Muscle of arm (tissue), 12 donors: ENCODE data around the gene COG5. TPM values are rescaled to one million over a fixed set of nuclear protein-coding genes. Genes with fewer than 3 reads are reported as not detected.
A peak's percentile ranks its signal among the peaks of the same experiment; 100 is the strongest.

ENCODE experiments used
- DNase-seq: peaks from one replicate; pipeline ENCODE4 v3.0.0-alpha.2; 2013
- polyA plus RNA-seq, 12 donors: library from polyadenylated mRNA; unstranded; fragments of 120-200 nt; gene quantifications; one replicate each; pipeline ENCODE4 v1.2.1, GENCODE V29; 2013; ENCODE audit not compliant: insufficient read length in 12 of 12

Gene COG5
- polyA plus RNA-seq, 12 donors, result 15.3 to 38.3 (median 30.3) TPM; not detected in 1

DNA sequence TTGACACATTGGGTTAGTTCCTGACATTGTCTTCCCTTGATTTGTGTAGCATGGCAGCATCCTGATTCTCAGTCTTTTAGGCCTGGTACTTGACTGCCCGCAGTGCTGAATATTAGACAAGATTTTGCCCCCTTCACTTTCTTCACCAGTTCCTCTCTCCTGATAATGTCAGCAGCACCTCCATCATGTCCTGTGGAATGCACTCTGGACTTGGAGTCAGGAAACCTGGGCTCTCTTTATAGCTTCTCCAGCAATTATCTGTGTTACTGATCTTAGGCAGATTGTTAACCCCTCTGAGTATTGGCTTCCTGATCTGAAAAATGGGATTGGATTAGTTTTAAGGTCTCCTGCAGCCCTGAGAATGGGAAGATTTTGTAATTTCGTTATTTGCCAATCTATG, 375.9 kb downstream of the COG5 start:
- DNase-seq, result no peak

DNA sequence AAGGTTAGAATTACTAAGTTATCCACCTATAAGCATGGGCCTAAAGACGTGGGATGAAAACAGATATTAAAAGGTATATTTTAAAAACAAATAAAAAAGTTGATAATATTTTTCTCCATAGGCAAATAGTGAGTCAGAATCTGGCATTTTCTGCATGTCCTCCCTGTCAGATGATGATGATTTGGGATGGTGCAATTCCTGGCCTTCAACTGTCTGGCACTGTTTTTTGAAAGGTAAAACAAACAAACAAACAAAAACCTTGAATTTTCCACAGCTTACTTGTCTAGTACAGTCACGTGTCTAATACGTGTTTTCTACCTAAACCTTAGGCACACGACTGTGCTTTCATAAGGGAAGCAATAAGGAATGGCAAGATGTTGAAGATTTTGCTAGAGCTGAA, 377.5 kb downstream of the COG5 start:
- DNase-seq, result no peak

DNA sequence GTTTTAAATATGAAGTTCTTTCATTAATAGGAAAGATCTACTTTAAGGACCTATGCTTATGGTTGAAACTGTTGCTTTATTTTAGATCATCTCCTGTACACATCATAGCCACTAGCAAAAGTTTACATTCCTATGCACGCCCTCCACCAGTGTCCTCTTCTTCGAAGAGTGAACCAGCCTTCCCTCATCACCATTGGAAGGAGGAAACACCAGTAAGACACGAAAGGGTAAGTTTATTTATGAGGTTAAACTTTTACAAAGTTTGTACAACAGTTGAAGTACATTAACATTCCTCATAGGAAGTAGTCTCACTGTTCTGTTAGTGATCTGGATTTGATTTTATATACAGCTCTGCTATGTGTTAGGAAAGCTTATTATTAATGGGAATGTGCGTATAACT, 378.0 kb downstream of the COG5 start:
- DNase-seq, result no peak

DNA sequence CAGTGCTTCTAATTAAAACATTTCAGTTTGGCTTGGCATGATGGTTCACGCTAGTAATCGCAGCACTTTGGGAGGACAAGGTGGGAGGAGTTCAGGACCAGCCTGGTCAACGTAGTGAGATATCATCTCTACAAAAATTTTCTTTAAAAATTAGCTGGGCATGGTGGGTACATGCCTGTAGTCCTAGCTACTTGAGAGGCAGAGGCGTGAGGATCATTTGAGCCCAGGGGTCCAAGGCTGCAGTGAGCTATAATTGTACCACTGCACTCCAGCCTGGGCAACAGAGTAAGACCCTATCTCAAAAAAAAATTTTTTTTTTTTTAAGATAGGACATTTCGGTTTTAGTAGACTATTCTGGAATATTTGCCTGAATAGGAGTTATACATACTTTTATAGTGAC, 382.5 kb downstream of the COG5 start:
- DNase-seq, result no peak

DNA sequence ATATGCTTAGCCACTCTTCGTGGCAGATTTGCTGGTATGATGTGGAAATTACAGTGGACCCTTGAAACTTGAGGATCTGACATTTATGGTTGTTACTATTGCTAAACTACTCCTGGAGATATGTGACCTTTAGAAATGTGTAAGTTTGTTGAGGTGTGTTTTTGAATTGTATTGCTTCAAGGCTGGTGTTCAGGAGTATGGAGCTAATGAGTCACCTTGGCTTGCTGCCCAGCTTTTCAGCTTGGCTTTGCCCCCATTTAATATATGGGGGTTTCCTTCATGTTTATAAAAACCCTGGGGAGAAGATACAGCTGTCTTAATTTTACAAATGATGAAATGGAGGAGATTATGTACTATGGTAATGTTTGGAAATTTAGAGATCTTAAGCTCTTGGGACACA, 383.3 kb downstream of the COG5 start:
- peak; percentile 38 for DNase-seq

DNA sequence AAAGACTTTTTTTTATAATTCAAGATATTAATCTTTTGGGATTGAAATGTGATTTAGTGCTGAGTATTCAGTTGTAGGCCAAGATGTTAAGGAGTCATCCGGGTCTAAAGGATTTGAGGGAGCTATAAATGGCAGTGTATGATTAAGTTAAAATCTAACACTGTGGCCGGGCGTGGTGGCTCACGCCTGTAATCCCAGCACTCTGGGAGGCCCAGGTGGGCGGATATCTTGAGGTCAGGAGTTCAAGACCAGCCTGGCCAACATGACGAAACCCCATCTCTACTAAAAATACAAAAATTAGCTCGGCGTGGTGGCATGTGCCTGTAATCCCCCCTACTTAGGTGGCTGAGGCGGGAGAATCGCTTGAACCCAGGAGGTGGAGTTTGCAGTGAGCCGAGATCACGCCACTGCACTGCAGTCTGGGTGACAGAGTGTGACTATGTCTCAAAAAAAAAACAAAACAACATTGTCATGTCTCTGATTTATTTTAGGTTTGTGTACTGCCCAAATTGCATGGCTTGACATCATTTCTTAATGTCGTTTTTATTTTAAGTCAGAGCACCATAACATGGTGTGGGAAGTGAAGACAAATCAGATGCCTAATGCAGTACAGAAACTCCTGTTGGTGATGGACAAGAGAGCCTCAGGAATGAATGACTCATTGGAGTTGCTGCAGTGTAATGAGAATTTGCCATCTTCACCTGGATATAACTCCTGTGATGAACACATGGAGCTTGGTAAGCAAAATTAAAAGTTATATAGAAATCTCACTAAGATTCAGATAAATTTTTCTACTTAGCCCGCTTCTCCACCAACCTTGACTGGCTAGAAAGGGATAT, 384.2 kb downstream of the COG5 start:
- DNase-seq, result no peak

DNA sequence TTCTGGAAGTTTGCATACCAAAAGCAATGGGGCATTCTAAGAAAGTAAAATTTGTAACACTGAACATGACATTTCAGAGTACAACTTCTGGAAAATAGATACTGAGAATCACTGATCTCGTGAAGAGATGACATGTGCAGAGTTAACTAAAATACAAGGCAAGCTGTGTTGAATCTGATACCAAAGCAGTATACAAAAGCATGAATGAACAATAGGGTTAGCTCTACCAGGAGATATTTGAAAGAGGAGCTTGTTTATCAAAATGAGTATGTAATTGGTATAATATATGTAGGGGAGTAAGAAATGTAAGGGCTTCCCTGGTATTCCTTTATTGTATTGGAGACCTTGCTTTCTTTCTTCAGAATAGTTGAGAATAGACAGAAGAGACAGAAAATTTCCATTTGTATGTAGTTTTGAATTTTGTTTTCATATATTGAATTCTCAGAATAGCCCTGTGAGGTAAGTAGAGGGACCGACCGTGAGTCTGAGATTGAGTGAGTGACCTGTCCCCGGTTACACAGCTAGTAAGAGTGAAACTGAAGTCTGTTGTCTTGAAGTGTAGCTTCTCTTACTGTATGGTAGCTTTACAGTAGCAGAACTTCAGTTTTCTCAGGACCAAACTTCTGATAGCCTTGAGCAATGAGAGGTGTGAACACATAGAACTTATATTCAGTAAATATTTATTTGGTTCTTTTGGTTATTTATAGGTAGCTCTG, 389.9 kb downstream of the COG5 start:
- no peak for DNase-seq

DNA sequence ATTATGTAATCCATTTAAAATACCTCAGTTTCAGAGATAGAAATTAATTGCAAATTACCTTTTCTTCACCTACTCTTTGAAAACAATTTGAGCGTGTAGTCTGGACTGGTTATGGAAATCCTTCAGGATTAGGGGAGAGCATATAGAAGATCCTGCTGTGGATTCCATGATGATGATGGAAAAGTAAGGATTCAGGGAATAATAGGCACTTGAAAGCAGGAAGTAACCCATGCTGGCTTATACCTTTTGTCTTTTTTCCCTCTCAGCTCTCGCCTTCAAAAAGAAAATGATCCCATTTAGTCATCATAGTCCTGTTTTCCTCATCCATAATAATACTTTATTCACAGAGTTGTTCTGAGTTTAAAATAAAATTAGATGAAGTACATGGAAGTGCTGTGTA, 390.5 kb downstream of the COG5 start:
- no peak for DNase-seq

DNA sequence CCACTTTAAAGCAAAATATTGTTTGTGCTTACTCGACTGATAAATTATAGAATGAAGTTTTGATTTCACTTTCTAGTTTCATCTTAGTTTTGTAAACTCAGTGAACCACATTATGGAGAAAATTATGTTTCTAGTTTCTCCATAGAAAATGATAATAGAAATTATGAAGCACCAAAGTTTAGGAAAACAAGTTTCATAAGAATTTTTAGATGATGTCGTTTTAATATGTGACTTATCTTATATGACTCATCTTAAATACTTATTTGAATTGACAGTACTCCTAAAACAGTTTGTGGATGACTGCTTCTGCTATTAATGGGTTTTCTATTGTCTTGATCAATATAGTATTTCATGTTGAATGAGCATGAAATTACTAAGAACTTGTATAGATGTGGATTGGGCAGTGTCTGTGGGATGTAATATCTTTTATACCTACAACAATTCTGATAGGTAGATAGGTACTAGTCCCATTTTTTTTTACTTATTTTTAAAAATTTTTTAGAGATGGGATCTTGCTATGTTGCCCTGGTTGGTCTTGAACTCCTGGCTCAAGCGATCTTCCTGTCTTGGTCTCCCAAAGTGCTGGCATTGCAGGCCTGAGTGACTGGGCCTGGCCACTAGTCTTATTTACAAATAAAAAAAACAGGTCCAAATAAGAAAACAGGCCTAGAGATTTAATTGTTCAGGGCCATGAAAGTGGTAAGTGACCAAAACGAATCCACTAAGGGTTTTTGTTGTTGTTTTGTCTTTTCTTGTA, 391.3 kb downstream of the COG5 start:
- DNase-seq, result no peak

DNA sequence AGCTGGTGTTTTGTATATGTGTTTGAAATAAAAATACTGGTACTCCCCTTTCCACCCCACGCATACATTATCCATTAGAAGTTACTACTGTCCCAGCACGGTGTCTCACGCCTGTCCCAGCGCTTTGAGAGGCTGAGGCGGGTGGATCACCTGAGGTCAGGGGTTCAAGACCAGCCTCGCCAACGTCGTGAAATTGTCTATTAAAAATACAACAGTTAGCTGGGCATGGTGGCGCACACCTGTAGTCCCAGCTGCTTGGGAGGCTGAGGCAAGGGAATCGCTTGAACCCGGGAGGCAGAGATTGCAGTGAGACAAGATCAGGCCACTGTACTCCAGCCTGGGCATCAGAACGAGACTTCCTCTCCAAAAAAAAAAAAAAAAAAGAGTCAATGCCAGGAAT, 392.2 kb downstream of the COG5 start:
- no peak for DNase-seq

DNA sequence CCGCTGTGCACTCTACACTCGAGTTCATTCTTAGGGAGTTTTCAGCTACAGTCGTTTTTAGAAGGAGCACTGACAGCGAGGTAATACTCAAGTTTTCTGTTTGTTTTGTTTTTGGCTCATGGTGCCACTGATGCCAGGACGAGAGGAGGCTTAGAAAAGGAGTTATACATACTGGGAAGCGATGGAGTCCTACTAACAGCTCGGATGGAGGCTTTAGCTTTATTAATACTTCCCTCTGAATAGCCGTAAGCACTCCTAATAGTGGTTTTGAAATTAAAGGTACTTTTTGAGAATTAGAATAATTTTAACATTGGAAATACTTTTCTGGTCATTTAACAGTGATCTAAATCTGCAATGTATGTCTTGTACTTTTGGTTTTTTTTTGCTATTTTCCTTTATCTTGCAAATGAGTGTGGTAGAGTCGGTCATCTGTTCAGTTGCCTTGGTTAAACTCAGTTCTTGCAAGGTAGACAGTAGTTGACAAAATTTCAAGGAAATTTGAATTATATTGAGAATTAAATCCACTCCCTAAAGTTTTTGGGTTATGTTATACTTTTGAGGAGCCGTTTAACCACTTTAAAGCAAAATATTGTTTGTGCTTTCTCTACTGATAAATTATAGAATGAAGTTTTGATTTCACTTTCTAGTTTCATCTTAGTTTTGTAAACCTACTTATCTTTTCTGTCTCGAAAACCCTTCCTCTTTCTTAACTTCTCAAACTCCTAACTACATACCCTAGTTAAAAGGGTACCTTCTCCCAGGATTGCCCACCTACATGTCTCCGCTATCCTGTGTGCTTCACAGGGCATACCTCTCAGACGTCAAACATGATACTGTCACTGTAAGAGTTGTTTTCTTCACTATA, 393.4 kb downstream of the COG5 start:
- DNase-seq, result no peak

DNA sequence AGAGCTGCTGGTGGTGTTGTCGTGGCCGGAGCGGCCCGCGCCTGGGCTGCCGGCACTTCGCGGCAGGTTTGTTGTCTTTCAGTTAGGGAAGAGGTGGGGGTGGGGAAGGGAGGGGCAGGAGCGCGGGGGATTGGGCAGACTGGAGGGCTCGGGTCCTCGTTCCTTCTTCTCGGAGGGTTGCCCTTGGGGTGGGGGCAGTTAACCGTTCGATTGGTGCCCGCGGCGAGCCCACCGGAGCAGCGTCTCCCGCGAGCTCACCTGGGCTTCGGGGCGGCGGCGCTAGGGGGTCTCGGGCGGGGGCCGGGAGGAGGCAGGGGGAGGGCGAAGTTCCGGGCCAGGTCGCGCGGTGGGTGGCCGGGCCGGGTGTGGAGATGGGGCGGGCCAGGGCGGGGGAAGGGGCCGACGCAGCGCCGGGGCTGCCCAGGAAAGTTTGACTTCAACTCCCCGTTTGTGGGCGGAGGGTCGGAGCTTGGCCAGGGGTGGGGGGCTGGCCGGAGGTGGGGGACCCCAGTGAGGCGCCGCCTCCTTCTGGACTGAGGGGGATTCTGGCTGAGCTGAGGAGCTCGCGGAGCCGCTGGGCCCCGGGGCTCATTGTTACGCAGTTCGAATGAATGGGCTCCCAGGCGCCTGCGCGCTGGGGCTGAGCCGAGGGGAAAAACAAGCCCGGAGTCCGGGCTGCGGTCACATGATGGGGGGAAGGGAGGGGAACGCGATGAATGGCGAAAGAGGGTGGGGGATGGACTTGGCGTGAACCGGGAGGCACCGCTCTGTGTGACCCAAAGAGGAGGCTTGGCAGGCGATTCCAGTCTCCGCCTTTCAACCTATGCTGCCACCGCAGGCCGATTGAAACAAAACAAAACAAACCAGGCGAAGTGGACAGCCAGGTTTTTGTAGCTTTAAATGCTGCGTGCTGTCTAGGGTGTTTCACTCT, 394.3 kb downstream of the COG5 start:
- peak; percentile 98 for DNase-seq

DNA sequence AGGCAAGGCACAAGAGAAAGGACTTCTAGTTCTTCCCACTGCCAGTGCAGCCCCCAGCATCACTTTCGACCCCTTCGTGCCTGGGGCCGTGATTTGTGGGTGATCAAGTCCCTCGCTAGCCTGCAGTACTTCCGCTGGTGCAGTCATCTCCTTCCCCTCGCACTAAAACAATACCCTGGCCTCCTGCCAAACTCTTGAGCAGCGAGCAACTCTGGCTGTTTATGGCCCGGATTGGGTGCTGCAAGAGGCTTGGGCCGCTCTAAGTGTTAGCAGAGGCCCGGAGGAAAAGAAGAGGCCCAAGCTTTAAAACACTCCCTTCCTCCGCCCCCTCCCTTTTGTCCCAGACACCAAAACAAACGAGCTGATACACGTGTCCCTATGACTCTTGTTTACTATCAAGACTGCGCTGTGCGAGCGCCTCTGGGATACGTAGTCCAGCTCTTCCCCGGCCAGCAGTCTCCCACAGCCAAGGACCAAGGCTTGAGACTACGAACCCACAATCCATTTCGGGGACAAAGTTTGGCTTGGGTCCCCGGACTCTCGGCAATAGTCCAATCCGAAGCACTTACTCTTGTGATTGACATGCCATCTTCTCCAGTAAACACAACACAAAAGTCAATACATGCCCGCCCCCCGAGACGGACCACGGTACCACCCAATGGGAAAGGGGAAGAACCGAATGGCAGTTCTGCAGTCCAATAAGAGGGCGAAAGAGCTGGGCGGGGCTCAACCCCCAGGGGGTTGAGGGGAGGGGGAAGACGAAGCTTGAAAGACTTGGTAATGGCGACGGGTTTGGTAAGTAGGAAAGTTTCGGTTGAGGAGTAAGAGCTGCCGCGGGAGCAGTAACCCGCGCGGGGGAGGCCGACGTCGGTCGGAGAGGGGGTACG, 395.2 kb downstream of the COG5 start, which contains the start of gene HBP1:
Gene HBP1, plus strand, starts transcription at position 771 of the 887 bp plus-strand sequence. CDS start 10,891 bp downstream, outside the sequence.
- peak; percentile 100 for DNase-seq

DNA sequence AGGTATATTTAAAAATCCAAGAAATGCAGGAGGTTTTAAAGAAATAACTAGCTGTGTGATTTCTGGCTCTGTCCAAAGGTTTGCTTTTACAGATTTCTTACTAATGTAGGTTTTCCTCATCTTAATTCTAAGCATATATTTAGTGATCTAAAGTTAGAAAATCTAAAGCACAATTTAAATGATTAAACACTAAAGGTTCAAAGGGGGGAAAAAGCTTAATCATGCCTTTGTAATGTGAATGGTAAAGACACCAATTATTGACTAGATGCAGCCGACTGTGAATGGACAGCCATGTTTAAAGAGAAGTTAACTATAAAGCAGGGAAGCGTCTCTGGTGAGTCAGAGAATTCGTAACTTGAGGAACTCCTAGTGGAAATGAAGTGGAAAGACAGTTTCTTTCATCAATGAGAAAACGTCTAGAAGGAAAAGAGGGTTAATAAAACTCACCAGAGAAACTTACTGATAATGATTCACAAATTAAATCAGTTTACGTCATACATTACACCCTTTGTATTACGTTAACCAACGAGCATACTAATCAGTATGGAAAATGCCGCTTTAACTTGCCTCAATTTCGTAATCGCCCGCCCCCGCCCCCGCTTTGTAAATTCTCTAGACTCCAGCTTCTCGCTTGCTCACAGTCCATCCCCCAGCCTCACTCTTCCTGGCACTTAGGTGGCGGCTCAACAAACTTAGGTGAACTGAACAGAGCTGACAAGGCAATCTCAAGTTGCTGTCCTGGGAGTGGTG, 396.1 kb downstream of the COG5 start:
- DNase-seq, result peak; percentile 79

DNA sequence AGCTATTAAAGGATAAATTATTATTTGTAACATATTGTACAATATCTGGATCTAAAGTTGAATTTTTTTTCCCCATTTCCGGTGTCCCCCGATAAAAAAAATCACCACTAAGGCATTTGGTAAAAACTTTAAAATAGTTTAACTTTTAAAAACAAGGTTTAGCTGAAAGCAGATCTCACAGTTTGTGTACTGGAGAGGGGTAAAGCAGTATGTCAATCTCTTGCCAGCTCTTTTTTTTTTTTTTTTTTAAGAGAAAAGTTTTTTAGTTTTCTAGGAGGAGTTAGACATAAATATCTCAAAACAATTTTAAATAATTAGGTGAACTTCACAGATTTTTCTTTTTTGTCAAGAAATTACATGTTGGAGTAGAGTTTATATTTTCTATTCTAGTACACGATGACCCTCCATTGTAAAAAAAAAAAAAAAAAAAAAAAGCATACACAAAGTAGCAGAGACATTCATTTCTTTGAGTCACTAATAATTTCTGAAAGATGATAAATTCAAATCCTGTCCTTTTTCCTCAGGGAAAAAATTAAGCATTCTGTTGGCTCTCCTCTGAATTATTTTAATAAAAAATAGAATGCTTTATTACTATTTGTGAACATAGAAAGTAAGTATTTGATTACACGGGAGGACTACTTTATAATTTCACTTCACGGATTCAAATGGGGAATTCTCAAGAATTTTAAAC, 396.8 kb downstream of the COG5 start:
- DNase-seq, result peak; percentile 10

DNA sequence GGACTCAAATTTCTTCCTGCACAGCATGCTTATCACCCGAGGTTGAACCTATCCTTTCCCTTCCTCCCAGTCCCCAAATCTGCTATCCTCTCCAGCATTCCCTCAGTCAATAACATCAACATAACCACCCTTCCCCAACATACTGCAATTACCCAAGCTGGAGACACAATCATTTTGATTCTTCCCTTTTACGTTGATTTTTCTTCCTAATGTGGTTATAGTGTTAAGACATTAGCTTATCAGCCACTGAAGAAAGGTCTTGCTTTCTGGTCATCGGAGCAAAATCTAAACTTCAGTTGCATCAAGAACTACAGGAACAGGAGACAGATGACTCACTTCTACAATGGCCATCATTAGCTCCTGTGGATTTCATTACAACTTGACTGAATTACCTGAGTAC, 398.4 kb downstream of the COG5 start:
- no peak for DNase-seq

DNA sequence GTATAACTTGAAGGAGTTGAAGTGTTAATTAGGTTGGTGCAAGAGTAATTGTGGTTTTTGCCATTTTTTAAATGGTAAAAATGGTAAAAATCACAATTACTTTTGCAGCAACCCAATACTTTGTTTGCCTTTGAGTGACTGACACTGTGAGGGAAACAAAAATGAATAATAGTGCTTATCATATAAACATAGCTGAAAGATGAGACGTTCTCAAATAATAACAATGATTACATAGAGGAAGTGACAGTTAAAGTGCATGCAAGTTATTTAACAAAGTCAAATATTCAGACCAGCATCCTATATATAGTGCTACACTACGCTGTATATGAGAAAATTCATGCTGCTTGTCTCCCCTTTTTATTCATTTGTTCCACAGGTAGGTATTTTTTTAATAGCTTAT, 399.6 kb downstream of the COG5 start:
- no peak for DNase-seq

DNA sequence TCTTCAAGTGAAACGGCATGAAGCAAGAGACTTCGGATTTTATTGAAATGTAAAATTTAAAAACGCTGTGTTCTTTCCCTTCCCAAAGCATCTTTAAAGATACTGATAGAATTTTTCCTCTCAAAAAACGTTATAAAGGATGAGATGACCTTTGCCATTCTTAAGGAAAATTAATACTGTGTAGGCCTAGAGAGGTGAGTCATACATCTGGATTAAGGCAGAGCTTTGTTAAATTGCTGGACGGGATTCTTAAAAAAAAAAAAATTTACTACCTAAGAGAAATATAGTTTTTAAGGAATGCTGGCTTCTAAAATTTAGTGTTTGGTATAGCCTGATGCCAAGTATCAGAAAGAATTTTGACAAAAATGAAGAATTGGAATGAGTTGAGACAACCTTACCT, 401.2 kb downstream of the COG5 start:
- DNase-seq, result no peak
